NT2/D1 (cell line): ENCODE measurements around the gene ZNF580.

Experiments used
- DNase-seq: peaks from one replicate; pipeline ENCODE4 v3.0.0-alpha.2; 2011; ENCODE audit warnings: low read depth, low spot score
- H3K27me3 ChIP-seq: 2 replicates; pipeline ENCODE4 v1.6.0; 2011; ENCODE audit warnings: mild to moderate bottlenecking; ENCODE audit not compliant: insufficient read length, insufficient read depth
- H3K36me3 ChIP-seq: 2 replicates; pipeline ENCODE4 v1.6.1; 2011; ENCODE audit warnings: mild to moderate bottlenecking, low read length, mixed read lengths; ENCODE audit not compliant: insufficient read depth, insufficient read length
- H3K4me1 ChIP-seq: 2 replicates; pipeline ENCODE4 v1.5.1; 2011; ENCODE audit not compliant: insufficient read depth, insufficient read length
- H3K4me3 ChIP-seq: 2 replicates; pipeline ENCODE4 v1.5.1; 2011; ENCODE audit warnings: low read depth; ENCODE audit not compliant: insufficient read length
- H3K9ac ChIP-seq: 2 replicates; pipeline ENCODE4 v1.6.0; 2011; ENCODE audit warnings: low read depth; ENCODE audit not compliant: insufficient read length
- H3K9me3 ChIP-seq: 2 replicates; pipeline ENCODE4 v1.5.1; 2011; ENCODE audit warnings: mild to moderate bottlenecking, low read length; ENCODE audit not compliant: insufficient read depth
- SUZ12 ChIP-seq: IDR thresholded peaks from 2 replicates; pipeline ENCODE4 v1.6.1; 2011; ENCODE audit not compliant: insufficient read length, insufficient read depth; ENCODE audit errors: extremely low read depth
- YY1 ChIP-seq: IDR thresholded peaks from 2 replicates; pipeline ENCODE4 v1.6.1; 2011; ENCODE audit not compliant: insufficient read length, insufficient read depth
- ZNF274 ChIP-seq: IDR thresholded peaks from 2 replicates; pipeline ENCODE4 v1.6.1; 2011; ENCODE audit warnings: mild to moderate bottlenecking, low read depth, low read length

The ZNF580 gene

DNA sequence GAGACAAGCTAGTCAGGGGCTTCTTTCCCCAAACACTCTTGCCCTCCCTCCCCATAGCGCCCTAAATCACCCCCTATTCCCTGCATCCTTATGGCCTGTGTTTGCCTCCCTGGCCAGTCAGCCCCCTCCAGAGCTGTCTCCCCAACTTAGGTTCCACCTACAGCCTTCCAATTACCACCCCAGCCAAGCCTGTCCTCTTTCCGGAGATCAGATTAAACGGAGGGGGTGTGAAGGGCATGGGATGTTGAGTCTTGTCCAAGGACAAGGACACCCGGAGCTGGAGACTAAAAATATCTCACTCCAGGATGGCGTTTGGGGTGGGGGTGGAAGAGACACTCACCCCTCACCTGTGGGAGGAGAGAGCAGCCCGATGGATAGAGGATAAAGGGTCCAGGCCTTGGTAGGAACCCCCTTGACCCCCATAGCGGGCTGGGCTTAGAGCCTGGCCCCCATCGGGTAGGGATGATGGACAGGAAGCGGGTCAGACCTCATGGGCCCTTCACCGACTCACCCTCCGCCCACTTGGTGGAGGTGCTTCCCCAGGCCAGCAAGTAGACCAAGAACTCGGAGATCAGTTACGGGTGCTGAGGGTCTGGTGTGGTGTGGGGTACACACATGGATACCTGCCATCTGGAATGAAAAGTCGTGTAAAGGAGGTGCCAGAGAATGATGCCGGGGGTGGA, 29.4 kb upstream of the ZNF580 start:
- H3K9ac ChIP-seq = no peak overlapping the region
- H3K9me3 ChIP-seq = no peaks in the 10 kb centered on the region
- no peak for TF ChIP-seq YY1
- no peak for TF ChIP-seq SUZ12
- no peak for TF ChIP-seq ZNF274
- DNase-seq = no peak
- peaks cover 48% of the 10 kb centered on the region for H3K36me3 ChIP-seq
- H3K4me3 ChIP-seq = no peak overlapping the region
- H3K4me1 ChIP-seq = peaks cover 3% of the 10 kb centered on the region
- no peaks in the 10 kb centered on the region for H3K27me3 ChIP-seq

DNA sequence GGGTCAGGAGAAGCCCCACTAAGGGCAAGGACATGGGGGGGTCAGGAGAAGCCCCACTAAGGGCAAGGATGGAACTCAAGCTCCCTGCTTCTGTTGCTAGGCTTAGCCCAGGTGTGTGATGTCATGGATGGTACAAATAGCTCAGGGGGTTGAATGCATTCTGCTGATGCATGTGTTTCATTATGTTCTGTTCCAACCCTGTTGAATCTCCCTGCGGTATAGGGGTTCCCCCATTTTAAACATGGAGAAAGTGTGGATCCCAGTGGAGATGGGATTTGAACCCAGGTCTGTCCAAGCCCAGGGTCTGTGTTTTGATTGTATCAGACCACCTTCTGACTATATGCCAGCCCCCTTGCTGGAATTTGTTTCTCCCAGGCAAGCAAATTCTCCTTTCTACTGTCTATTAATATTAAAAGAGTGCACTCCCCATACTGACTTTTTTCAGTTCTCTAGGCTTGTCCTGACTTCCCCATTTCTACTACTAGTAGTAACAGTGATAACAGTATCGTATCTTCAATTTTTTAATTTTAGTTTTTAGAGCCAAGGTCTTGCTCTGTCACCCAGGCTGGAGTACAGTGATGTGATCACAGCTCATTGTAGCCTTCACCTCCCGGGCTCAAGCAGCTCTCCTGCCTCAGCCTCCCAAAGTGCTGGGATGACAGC, 28.7 kb upstream of the ZNF580 start:
- peaks cover 46% of the 10 kb centered on the region for H3K36me3 ChIP-seq
- peaks cover 3% of the 10 kb centered on the region for H3K4me1 ChIP-seq
- no peak overlapping the region for H3K4me3 ChIP-seq
- no peak for TF ChIP-seq YY1
- no peak for DNase-seq
- H3K27me3 ChIP-seq = no peaks in the 10 kb centered on the region
- no peak overlapping the region for H3K9ac ChIP-seq
- H3K9me3 ChIP-seq = no peaks in the 10 kb centered on the region

DNA sequence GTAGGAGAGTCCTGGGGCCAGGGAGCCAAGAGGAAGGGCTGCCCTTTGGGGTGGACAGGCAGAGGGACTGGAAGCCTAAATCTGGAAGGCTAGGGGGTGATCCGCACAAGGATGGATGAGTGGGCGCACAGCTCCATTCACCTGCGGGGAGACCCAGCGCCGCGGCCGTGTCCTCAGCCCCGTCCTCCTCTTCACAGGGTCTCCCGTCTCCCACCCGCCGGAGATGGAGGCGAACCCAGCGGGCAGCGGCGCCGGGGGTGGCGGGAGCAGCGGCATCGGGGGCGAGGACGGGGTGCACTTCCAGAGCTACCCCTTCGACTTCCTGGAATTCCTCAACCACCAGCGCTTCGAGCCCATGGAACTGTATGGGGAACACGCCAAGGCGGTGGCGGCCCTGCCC, 27.4 kb upstream of the ZNF580 start:
- peaks cover 46% of the 10 kb centered on the region for H3K36me3 ChIP-seq
- DNase-seq = no peak

DNA sequence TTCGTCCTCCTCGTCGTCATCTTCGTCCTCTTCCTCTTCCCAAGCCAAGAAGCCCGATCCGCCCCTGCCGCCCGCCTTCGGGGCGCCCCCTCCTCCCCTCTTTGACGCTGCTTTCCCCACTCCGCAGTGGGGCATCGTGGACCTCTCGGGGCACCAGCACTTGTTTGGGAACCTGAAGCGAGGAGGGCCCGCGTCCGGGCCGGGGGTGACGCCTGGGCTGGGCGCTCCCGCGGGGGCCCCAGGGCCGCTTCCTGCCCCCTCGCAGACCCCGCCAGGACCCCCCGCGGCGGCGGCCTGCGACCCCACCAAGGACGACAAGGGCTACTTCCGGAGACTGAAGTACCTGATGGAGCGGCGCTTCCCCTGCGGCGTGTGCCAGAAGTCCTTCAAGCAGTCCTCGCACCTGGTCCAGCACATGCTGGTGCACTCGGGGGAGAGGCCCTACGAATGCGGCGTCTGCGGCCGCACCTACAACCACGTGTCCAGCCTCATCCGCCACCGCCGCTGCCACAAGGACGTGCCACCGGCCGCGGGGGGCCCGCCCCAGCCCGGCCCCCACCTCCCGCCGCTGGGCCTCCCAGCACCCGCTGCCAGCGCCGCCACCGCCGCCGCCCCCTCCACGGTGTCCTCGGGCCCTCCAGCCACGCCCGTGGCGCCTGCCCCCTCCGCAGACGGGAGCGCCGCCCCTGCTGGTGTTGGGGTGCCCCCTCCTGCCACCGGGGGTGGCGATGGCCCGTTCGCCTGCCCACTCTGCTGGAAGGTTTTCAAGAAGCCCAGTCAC, 26.7 kb upstream of the ZNF580 start:
- Histone ChIP-seq H3K4me1 (peaks cover 3% of the 10 kb centered on the region), H3K9ac (no peak overlapping the region), H3K36me3 (peaks cover 46% of the 10 kb centered on the region), H3K4me3 (no peak overlapping the region), H3K9me3 (no peaks in the 10 kb centered on the region), H3K27me3 (no peaks in the 10 kb centered on the region)
- TF ChIP-seq SUZ12 (no peak), YY1 (no peak), ZNF274 (no peak)
- DNase-seq = no peak

More for the DNA sequence above, 27.4 kb upstream of the ZNF580 start:
- no peaks in the 10 kb centered on the region for H3K9me3 ChIP-seq
- TF ChIP-seq YY1 = no peak
- no peak for TF ChIP-seq SUZ12
- TF ChIP-seq ZNF274 = no peak
- H3K9ac ChIP-seq = no peak overlapping the region
- H3K27me3 ChIP-seq = no peaks in the 10 kb centered on the region
- H3K4me3 ChIP-seq = no peak overlapping the region
- H3K4me1 ChIP-seq = peaks cover 3% of the 10 kb centered on the region

DNA sequence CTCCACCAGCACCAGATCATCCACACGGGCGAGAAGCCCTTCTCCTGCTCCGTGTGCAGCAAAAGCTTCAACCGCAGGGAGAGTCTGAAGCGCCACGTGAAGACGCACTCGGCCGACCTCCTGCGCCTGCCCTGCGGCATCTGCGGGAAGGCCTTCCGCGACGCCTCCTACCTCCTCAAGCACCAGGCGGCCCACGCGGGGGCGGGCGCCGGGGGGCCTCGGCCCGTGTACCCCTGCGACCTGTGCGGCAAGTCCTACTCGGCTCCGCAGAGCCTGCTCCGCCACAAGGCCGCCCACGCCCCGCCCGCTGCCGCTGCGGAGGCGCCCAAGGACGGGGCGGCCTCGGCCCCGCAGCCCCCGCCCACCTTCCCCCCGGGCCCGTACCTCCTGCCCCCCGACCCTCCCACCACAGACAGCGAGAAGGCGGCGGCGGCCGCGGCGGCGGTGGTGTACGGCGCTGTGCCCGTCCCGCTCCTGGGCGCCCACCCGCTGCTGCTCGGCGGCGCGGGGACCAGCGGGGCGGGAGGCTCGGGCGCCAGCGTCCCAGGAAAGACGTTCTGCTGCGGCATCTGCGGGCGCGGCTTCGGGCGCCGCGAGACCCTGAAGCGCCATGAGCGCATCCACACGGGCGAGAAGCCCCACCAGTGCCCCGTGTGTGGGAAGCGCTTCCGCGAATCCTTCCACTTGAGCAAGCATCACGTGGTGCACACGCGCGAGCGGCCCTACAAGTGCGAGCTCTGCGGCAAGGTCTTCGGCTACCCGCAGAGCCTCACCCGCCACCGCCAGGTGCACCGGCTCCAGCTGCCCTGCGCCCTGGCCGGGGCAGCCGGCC, 25.9 kb upstream of the ZNF580 start:
- no peak overlapping the region for H3K9ac ChIP-seq
- DNase-seq = no peak
- H3K27me3 ChIP-seq = no peaks in the 10 kb centered on the region
- peaks cover 44% of the 10 kb centered on the region for H3K36me3 ChIP-seq
- H3K9me3 ChIP-seq = no peaks in the 10 kb centered on the region
- TF ChIP-seq SUZ12 = no peak
- no peak for TF ChIP-seq YY1
- TF ChIP-seq ZNF274 = no peak
- H3K4me1 ChIP-seq = peaks cover 3% of the 10 kb centered on the region
- no peak overlapping the region for H3K4me3 ChIP-seq

DNA sequence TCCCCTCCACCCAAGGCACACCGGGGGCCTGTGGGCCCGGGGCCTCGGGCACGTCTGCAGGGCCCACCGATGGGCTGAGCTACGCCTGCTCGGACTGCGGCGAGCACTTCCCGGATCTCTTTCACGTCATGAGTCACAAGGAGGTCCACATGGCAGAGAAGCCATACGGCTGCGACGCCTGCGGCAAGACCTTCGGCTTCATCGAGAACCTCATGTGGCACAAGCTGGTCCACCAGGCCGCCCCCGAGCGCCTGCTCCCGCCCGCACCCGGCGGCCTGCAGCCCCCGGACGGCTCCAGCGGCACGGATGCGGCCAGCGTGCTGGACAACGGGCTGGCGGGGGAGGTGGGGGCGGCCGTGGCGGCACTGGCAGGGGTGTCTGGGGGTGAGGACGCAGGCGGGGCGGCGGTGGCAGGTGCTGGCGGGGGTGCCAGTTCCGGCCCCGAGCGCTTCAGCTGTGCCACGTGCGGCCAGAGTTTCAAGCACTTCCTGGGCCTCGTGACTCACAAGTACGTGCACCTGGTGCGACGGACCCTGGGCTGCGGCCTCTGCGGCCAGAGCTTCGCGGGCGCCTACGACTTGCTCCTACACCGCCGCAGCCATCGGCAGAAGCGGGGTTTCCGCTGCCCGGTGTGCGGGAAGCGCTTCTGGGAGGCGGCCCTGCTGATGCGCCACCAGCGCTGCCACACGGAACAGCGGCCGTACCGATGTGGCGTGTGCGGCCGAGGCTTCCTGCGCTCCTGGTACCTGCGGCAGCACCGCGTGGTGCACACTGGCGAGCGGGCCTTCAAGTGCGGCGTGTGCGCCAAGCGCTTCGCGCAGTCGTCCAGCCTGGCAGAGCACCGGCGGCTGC, 25.0 kb upstream of the ZNF580 start:
- H3K36me3 ChIP-seq = peaks cover 47% of the 10 kb centered on the region
- DNase-seq = no peak
- H3K9me3 ChIP-seq = no peaks in the 10 kb centered on the region
- H3K4me1 ChIP-seq = peaks cover 3% of the 10 kb centered on the region
- no peaks in the 10 kb centered on the region for H3K27me3 ChIP-seq
- H3K4me3 ChIP-seq = no peak overlapping the region
- no peak overlapping the region for H3K9ac ChIP-seq
- TF ChIP-seq SUZ12 = no peak
- no peak for TF ChIP-seq YY1
